ENCODE results near the gene PPM1B. TPM values are rescaled to one million over a fixed set of nuclear protein-coding genes. Genes with fewer than 3 reads are reported as not detected.

Gene PPM1B
- total and polyA plus RNA-seq, 2 donors (not counting 1 experiment from before 2014, with no cell fraction given), result 15.3 to 81.4 TPM

DNA sequence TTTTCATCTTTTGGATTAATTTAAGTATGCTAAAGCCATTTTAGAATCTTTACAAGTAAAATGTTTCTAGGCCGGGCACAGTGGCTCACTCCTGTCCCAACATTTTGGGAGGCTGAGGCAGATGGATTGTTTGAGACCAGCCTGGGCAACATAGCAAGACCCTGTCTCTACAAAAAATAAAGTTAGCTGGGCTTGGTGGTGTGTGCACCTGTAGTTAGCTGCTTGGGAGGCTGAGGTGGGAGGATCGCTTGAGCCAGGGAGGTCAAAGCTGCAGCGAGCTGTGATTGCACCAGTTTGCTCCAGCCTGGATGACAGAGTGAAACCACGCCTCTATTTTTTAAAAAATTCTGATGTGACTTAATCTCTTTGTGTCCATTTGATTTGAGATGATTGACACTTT lies 3.9 kb downstream of the PPM1B start:
- H4K20me1 ChIP-seq (ENCODE audit: control insufficient read depth, insufficient read depth, low read length, poor library complexity, severe bottlenecking), result peaks cover 77% of the 10 kb centered on the region
- WGBS (ENCODE audit: insufficient coverage), result 100% methylated on average over 3 of the region's 4 CpGs
- H3K9me3 Mint-ChIP-seq (ENCODE audit: insufficient read depth), result no peaks in the 10 kb centered on the region
- no peak overlapping the region for H3K27ac ChIP-seq (ENCODE audit: low read length in 2 of 2)
- H3K9me3 ChIP-seq (ENCODE audit: control extremely low read depth in 1 of 3, control insufficient read depth in 2 of 3, insufficient read depth in 1 of 3, low read length in 2 of 3), result no peaks in the 10 kb centered on the region
- intact Hi-C loops (cut with micrococcal nuclease), result no loop called here
- peaks cover 88% of the 10 kb centered on the region for H3K79me2 ChIP-seq (ENCODE audit: control insufficient read depth, insufficient read depth, low read length)
- no peaks in the 10 kb centered on the region for H3K27me3 ChIP-seq (replicated peaks in 1 of 4; ENCODE audit: control extremely low read depth in 1 of 4, control insufficient read depth in 3 of 4, insufficient read depth in 4 of 4, low read length in 3 of 4)
- H3K4me3 ChIP-seq (ENCODE audit: control extremely low read depth in 1 of 5, extremely low read depth in 1 of 5, insufficient read depth in 1 of 5, low read depth in 2 of 5, low read length in 4 of 5), result no peak overlapping the region
- DNase-seq, result no peak
- H3K4me3 Mint-ChIP-seq, result no peak overlapping the region
- TF ChIP-seq, protein P1, sequence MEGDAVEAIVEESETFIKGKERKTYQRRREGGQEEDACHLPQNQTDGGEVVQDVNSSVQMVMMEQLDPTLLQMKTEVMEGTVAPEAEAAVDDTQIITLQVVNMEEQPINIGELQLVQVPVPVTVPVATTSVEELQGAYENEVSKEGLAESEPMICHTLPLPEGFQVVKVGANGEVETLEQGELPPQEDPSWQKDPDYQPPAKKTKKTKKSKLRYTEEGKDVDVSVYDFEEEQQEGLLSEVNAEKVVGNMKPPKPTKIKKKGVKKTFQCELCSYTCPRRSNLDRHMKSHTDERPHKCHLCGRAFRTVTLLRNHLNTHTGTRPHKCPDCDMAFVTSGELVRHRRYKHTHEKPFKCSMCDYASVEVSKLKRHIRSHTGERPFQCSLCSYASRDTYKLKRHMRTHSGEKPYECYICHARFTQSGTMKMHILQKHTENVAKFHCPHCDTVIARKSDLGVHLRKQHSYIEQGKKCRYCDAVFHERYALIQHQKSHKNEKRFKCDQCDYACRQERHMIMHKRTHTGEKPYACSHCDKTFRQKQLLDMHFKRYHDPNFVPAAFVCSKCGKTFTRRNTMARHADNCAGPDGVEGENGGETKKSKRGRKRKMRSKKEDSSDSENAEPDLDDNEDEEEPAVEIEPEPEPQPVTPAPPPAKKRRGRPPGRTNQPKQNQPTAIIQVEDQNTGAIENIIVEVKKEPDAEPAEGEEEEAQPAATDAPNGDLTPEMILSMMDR (IDR thresholded peaks at IDR 0.05), result no peak
- no peak for TF ChIP-seq EZH2 (IDR thresholded peaks at IDR 0.05; ENCODE audit: borderline replicate concordance, insufficient read depth, low read depth, low read length, poor library complexity, severe bottlenecking)
- peaks cover 36 to 42% of the 10 kb centered on the region in 2 donors for H3K4me1 ChIP-seq (ENCODE audit: control insufficient read depth in 2 of 2, insufficient read depth in 2 of 2, low read length in 2 of 2)
- peaks cover 54% of the 10 kb centered on the region for H3K4me1 Mint-ChIP-seq
- no peak overlapping the region for H3K4me2 ChIP-seq (replicated peaks; ENCODE audit: low read depth, low read length, poor library complexity, severe bottlenecking)
- H3K36me3 ChIP-seq (replicated peaks in 1 of 2; ENCODE audit: control extremely low read depth in 1 of 2, control insufficient read depth in 1 of 2, extremely low read depth in 1 of 2, insufficient read depth in 2 of 2, low read length in 1 of 2), result peaks cover 0 to 11% of the 10 kb centered on the region in 2 experiments
- no peak overlapping the region for H3K27ac Mint-ChIP-seq
- ChIA-PET POLR2A (no interaction called here), CTCF (no interaction called here)
- H3K9ac ChIP-seq (ENCODE audit: low read length), result no peak overlapping the region
- no peaks in the 10 kb centered on the region for H3K27me3 Mint-ChIP-seq
- H2AFZ ChIP-seq (ENCODE audit: insufficient read depth, low read depth, low read length, poor library complexity, severe bottlenecking), result no peak overlapping the region
- no peak for ATAC-seq (ENCODE audit: low read depth)

DNA sequence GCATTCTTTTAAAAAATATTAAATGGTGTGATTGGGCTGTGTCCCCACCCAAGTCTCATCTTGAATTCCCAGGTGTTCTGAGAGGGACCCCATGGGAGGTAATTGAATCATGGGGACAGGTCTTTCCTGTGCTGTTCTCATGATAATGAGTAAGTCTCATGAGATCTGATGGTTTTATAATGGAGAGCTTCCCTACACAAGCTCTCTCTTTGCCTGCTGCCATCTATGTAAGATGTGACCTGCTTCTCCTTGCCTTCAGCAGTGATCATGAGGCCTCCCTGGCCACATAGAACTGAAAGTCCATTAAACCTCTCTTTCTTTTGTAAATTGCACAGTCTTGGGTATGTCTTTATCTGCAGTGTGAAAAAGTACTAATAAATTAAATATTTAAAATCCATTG lies 10.3 kb downstream of the PPM1B start:
- Histone ChIP-seq H3K4me3 (ENCODE audit: control extremely low read depth in 1 of 5, extremely low read depth in 1 of 5, insufficient read depth in 1 of 5, low read depth in 2 of 5, low read length in 4 of 5) (no peak overlapping the region), H3K9ac (ENCODE audit: low read length) (no peak overlapping the region), H3K27ac (ENCODE audit: low read length in 2 of 2) (no peak overlapping the region), H3K36me3 (replicated peaks in 1 of 2; ENCODE audit: control extremely low read depth in 1 of 2, control insufficient read depth in 1 of 2, extremely low read depth in 1 of 2, insufficient read depth in 2 of 2, low read length in 1 of 2) (peaks cover 0 to 21% of the 10 kb centered on the region in 2 experiments), H2AFZ (ENCODE audit: insufficient read depth, low read depth, low read length, poor library complexity, severe bottlenecking) (no peak overlapping the region), H3K27me3 (replicated peaks in 1 of 4; ENCODE audit: control extremely low read depth in 1 of 4, control insufficient read depth in 3 of 4, insufficient read depth in 4 of 4, low read length in 3 of 4) (no peaks in the 10 kb centered on the region), H3K79me2 (ENCODE audit: control insufficient read depth, insufficient read depth, low read length) (peaks cover 100% of the 10 kb centered on the region), H3K4me1 (ENCODE audit: control insufficient read depth in 2 of 2, insufficient read depth in 2 of 2, low read length in 2 of 2) (peaks cover 32 to 34% of the 10 kb centered on the region in 2 donors), H3K9me3 (ENCODE audit: control extremely low read depth in 1 of 3, control insufficient read depth in 2 of 3, insufficient read depth in 1 of 3, low read length in 2 of 3) (no peaks in the 10 kb centered on the region), H4K20me1 (ENCODE audit: control insufficient read depth, insufficient read depth, low read length, poor library complexity, severe bottlenecking) (peaks cover 88% of the 10 kb centered on the region), H3K4me2 (replicated peaks; ENCODE audit: low read depth, low read length, poor library complexity, severe bottlenecking) (no peak overlapping the region)
- H3K27ac Mint-ChIP-seq, result no peak overlapping the region
- TF ChIP-seq, protein P1 (IDR thresholded peaks at IDR 0.05), result no peak
- TF ChIP-seq EZH2 (IDR thresholded peaks at IDR 0.05; ENCODE audit: borderline replicate concordance, insufficient read depth, low read depth, low read length, poor library complexity, severe bottlenecking), result no peak
- POLR2A ChIA-PET, result no interaction called here
- no peak overlapping the region for H3K4me3 Mint-ChIP-seq
- CTCF ChIA-PET, result no interaction called here
- DNase-seq (no peak), ATAC-seq (ENCODE audit: low read depth) (no peak)
- intact Hi-C loops (cut with micrococcal nuclease), result no loop called here
- H3K9me3 Mint-ChIP-seq (ENCODE audit: insufficient read depth), result no peaks in the 10 kb centered on the region
- H3K4me1 Mint-ChIP-seq, result peaks cover 60% of the 10 kb centered on the region
- H3K27me3 Mint-ChIP-seq, result no peaks in the 10 kb centered on the region
